HepG2 (cell line): Measurements from ENCODE around the gene ETV3L. TPM values are rescaled to one million over a fixed set of nuclear protein-coding genes. Genes with fewer than 3 reads are reported as not detected.

Experiments used
- ATAC-seq: fragments of 200-7000 bp; cut with Tn5 transposase; 3 replicates; pipeline ENCODE4 v1.9.1; 2020; ENCODE audit warnings: mild to moderate bottlenecking, moderate library complexity
- BruUV-seq: library from RNA; stranded (reverse); fragments of 400-500 nt; replicated peaks from 2 replicates; lab custom pipeline; 2021; lab: Mats Ljungman, UMichigan
- CTCF ChIA-PET: fragments of 300-600 bp; formaldehyde crosslinking; extraction: SDS; loops from one replicate; lab custom pipeline; 2021; ENCODE audit warnings: low total read pairs, inconsistent platforms, low intra/inter-chr PET ratio; lab: Yijun Ruan, JAX
- POLR2A ChIA-PET: fragments of 350-600 bp; sonication (Branson Sonifier 250); formaldehyde crosslinking; loops from one replicate; lab custom pipeline; 2020; ENCODE audit warnings: antibody characterized with exemption, inconsistent platforms; lab: Yijun Ruan, JAX
- DNase-seq: peaks from one replicate; pipeline ENCODE4 v3.0.0-alpha.2; 2015; ENCODE audit warnings: low spot score
- FAIRE-seq: peaks from 3 replicates; lab custom pipeline; 2011; peaks lifted over from hg19 to GRCh38; lab: Jason Lieb, UNC
- H2AFZ ChIP-seq: one replicate; pipeline ENCODE4 v1.6.1; 2011; ENCODE audit warnings: low read length, inconsistent platforms
- H3K27ac ChIP-seq: fragments of 300-600 bp; 3 replicates; pipeline ENCODE4 v1.8.0; 2011; ENCODE audit warnings: mixed run types, mild to moderate bottlenecking, mixed read lengths, low read length, inconsistent platforms; ENCODE audit not compliant: insufficient read depth; ENCODE audit errors: extremely low read length
- H3K27me3 ChIP-seq, 2 experiments: fragments of 200-600 bp in 1 of 2; 2 replicates in 1 of 2; 3 replicates in 1 of 2; pipeline versions ENCODE4 v1.6.0 to v1.8.0; 2011; ENCODE audit warnings: low read length in 2 of 2, mild to moderate bottlenecking in 2 of 2, moderate library complexity in 2 of 2, inconsistent platforms in 1 of 2; ENCODE audit not compliant: insufficient read depth in 2 of 2, control insufficient read depth in 1 of 2
- H3K36me3 ChIP-seq, 2 experiments: fragments of 200-600 bp in 1 of 2; replicated peaks in 1 of 2; 2 replicates in 1 of 2; 3 replicates in 1 of 2; pipeline versions ENCODE4 v1.5.1 to v1.8.0; 2011; ENCODE audit warnings: low read length in 2 of 2, inconsistent platforms in 1 of 2; ENCODE audit not compliant: insufficient read depth in 2 of 2, control insufficient read depth in 1 of 2
- H3K4me1 ChIP-seq: 2 replicates; pipeline ENCODE4 v1.5.1; 2012; ENCODE audit warnings: low read length, inconsistent platforms; ENCODE audit not compliant: insufficient read depth
- H3K4me2 ChIP-seq: 2 replicates; pipeline ENCODE4 v1.6.0; 2011; ENCODE audit warnings: low read depth, low read length, inconsistent platforms
- H3K4me3 ChIP-seq, 3 experiments: fragments of 200-600 bp in 1 of 3; sonication (generic), shearing (Covaris generic) in 1 of 3; replicated peaks in 1 of 3; 2 replicates each; pipeline ENCODE4 v1.5.1; 2011 to 2016; ENCODE audit warnings: low read length in 3 of 3, inconsistent platforms in 2 of 3, low read depth in 2 of 3, mild to moderate bottlenecking in 2 of 3, control low read depth in 1 of 3, mixed read lengths in 1 of 3; ENCODE audit not compliant: insufficient read depth in 1 of 3
- H3K79me2 ChIP-seq: one replicate; pipeline ENCODE4 v1.6.1; 2011; ENCODE audit warnings: low read length, inconsistent platforms; ENCODE audit not compliant: insufficient read depth
- H3K9ac ChIP-seq: 2 replicates; pipeline ENCODE4 v1.6.0; 2011; ENCODE audit warnings: mild to moderate bottlenecking, low read depth, low read length, inconsistent platforms; ENCODE audit not compliant: insufficient read depth
- H3K9me3 ChIP-seq: 2 replicates; pipeline ENCODE4 v1.5.1; 2012; ENCODE audit warnings: mild to moderate bottlenecking, low read length
- H4K20me1 ChIP-seq: 2 replicates; pipeline ENCODE4 v1.6.0; 2011; ENCODE audit warnings: inconsistent platforms, mild to moderate bottlenecking, low read length, moderate library complexity; ENCODE audit not compliant: insufficient read depth
- IKZF4 ChIP-seq: sonication (generic); formaldehyde crosslinking; IDR thresholded peaks from 2 replicates; pipeline ENCODE4 v1.5.1; 2020; ENCODE audit warnings: borderline replicate concordance, mild to moderate bottlenecking, low read depth, missing genetic modification reagents; ENCODE audit errors: not compliant biosample characterization
- KAT2B ChIP-seq: fragments of 150-350 bp; IDR thresholded peaks from 2 replicates; pipeline ENCODE4 v1.6.1; 2014; ENCODE audit warnings: low read depth, low read length, borderline replicate concordance
- MAFG ChIP-seq: sonication (generic); formaldehyde crosslinking; IDR thresholded peaks from 2 replicates; pipeline ENCODE4 v1.5.1; 2020; ENCODE audit warnings: mild to moderate bottlenecking, missing genetic modification reagents
- MNT ChIP-seq: fragments of 450-650 bp; IDR thresholded peaks from 2 replicates; pipeline ENCODE4 v1.6.1; 2016
- SUZ12 ChIP-seq: fragments of 150-350 bp; IDR thresholded peaks from 2 replicates; pipeline ENCODE4 v1.6.1; 2014; ENCODE audit warnings: low read depth, low read length
- ZNF101 ChIP-seq: sonication (generic); formaldehyde crosslinking; IDR thresholded peaks from 2 replicates; pipeline ENCODE4 v1.4.0; 2020; ENCODE audit warnings: mild to moderate bottlenecking, low read depth, missing genetic modification reagents, borderline replicate concordance
- ZNF207 ChIP-seq: fragments of 450-650 bp; IDR thresholded peaks from 2 replicates; pipeline ENCODE4 v1.6.1; 2016; ENCODE audit warnings: antibody characterized with exemption, borderline replicate concordance
- ZNF383 ChIP-seq: sonication (generic); formaldehyde crosslinking; IDR thresholded peaks from 2 replicates; pipeline ENCODE4 v1.4.0; 2020; ENCODE audit warnings: missing genetic modification reagents, mild to moderate bottlenecking, borderline replicate concordance
- ZNF674 ChIP-seq: sonication (generic); formaldehyde crosslinking; IDR thresholded peaks from 2 replicates; pipeline ENCODE4 v1.5.0; 2020; ENCODE audit warnings: low read depth, mild to moderate bottlenecking, missing genetic modification reagents
- ZNF724P ChIP-seq: sonication (generic); formaldehyde crosslinking; IDR thresholded peaks from 2 replicates; pipeline ENCODE4 v1.8.0; 2022; ENCODE audit warnings: missing genetic modification reagents, borderline replicate concordance
- WGBS: methylation state at CpG from one replicate; pipeline ENCODE4 v1.1.6; 2017; ENCODE audit warnings: low lambda C conversion rate; 5-methylcytosine and 5-hydroxymethylcytosine counted together
- in situ Hi-C: cut with HindIII; loops from 2 replicates; pipeline ENCODE4 v1.10.0; 2017; ENCODE audit warnings: low pct_unique_long_range_greater_than_20kb; ENCODE audit not compliant: extremely low pct_ligation_motif_present
- intact Hi-C: fragments of 100-400 bp; cut with micrococcal nuclease; formaldehyde crosslinking; loops from one replicate; pipeline ENCODE4 v1.10.0; 2022; ENCODE audit not compliant: unreplicated experiment
- polyA plus RNA-seq, 8 experiments: library from polyadenylated mRNA; depleted of rRNA in 3 of 8; stranded (reverse) in 7 of 8; unstranded in 1 of 8; fragments of >200 nt; fragmentation: Illumina TruSeq in 4 of 8; extraction: Trizol in 4 of 8; gene quantifications; 2 replicates each; pipeline versions ENCODE4 v1.2.1 to v1.2.3, GENCODE V29; 2011 to 2016; ENCODE audit warnings: low read depth in 4 of 8, missing spikeins in 1 of 8, mixed read lengths in 1 of 8; ENCODE audit not compliant: insufficient read depth in 1 of 8
- total RNA-seq, 5 experiments: library from RNA; depleted of rRNA; stranded (reverse); fragments of >200 nt; fragmentation: Illumina TruSeq; extraction: Trizol; gene quantifications; 2 replicates each; pipeline ENCODE4 v1.2.3, GENCODE V29; 2016; ENCODE audit warnings: low read depth in 1 of 5
- TF ChIP-seq, protein P1 (sequence below): sonication (generic); IDR thresholded peaks from 2 replicates; pipeline ENCODE4 v1.6.1; 2016; ENCODE audit warnings: low read depth, borderline replicate concordance

The ETV3L gene
- total and polyA plus RNA-seq, 2 of the 13 experiments (the other 11 are each of a cell fraction or from before 2014, with no cell fraction given): not detected

GRCh38 chr1:157145076-157145475 is 45.5 kb upstream of the ETV3L start:
- in situ Hi-C loops (no loop called here), intact Hi-C loops (no loop called here)
- POLR2A ChIA-PET: no interaction called here
- no peak overlapping the region for H3K4me3 ChIP-seq
- no TSS peak for BruUV-seq
- no peak overlapping the region for H2AFZ ChIP-seq
- CTCF ChIA-PET: no interaction called here
- 38% methylated on average over 1 of the region's 1 CpG for WGBS
- peaks cover 7% of the 10 kb centered on the region; the same call in 1 of the 2 replicates for H3K4me1 ChIP-seq
- no peak overlapping the region for H3K27ac ChIP-seq
- ATAC-seq: no peak
- H3K9ac ChIP-seq: no peak overlapping the region
- H3K9me3 ChIP-seq: no peaks in the 10 kb centered on the region
- H3K79me2 ChIP-seq: no peaks in the 10 kb centered on the region
- DNase-seq: no peak
- H3K27me3 ChIP-seq: peaks cover 0 to 4% of the 10 kb centered on the region in 2 experiments; a peak in 1 of 5 replicates
- no peaks in the 10 kb centered on the region for H4K20me1 ChIP-seq
- H3K4me2 ChIP-seq: no peak overlapping the region
- no peak for FAIRE-seq
- TF ChIP-seq KAT2B (no peak), ZNF383 (CRISPR knock-in tag) (no peak), SUZ12 (no peak), ZNF724P (CRISPR knock-in tag) (no peak), MNT (no peak), ZNF101 (CRISPR knock-in tag) (no peak), ZNF207 (no peak), IKZF4 (CRISPR knock-in tag) (no peak), MAFG (CRISPR knock-in tag) (no peak), ZNF674 (CRISPR knock-in tag) (no peak)
- TF ChIP-seq, protein P1, sequence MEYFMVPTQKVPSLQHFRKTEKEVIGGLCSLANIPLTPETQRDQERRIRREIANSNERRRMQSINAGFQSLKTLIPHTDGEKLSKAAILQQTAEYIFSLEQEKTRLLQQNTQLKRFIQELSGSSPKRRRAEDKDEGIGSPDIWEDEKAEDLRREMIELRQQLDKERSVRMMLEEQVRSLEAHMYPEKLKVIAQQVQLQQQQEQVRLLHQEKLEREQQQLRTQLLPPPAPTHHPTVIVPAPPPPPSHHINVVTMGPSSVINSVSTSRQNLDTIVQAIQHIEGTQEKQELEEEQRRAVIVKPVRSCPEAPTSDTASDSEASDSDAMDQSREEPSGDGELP: no peak
- TF ChIP-seq, all 625 proteins: peak for 0
- no peaks in the 10 kb centered on the region for H3K36me3 ChIP-seq
